ENCODE data around the gene PPP6C.
"Not testable (repeated sequence)": the region's sequence is repeated elsewhere in the genome, so short reads cannot be mapped to it uniquely, and the experiment has no call there.

PPP6C gene

GRCh38 chr9:125202846-125203618 is 13.4 kb upstream of the PPP6C start:
- in situ Hi-C loops (cut with HindIII; ENCODE audit: low pct_unique_long_range_greater_than_20kb, low sequenced_read_pairs) = no loop called here
- TF ChIP-seq JUND (IDR thresholded peaks at IDR 0.05; ENCODE audit: low read depth) = no peak
- no peak for DNase-seq (ENCODE audit: low read depth in 1 of 2, low spot score in 1 of 2)

GRCh38 chr9:125200216-125201047 is 10.8 kb upstream of the PPP6C start, which contains the start of gene RABEPK:
Gene RABEPK, plus strand, starts transcription at chr9:125200542. Its CDS starts 2,472 bp downstream, at chr9:125203014.
- in situ Hi-C loops (cut with HindIII; ENCODE audit: low pct_unique_long_range_greater_than_20kb, low sequenced_read_pairs) = no loop called here
- no peak for TF ChIP-seq JUND (IDR thresholded peaks at IDR 0.05; ENCODE audit: low read depth)

GRCh38 chr9:125195591-125195990 is 6.0 kb upstream of the PPP6C start:
- DNase-seq (ENCODE audit: low read depth in 1 of 2, low spot score in 1 of 2); in situ Hi-C loops (cut with HindIII; ENCODE audit: low pct_unique_long_range_greater_than_20kb, low sequenced_read_pairs): not testable (repeated sequence)

More at GRCh38 chr9:125200216-125201047, 10.8 kb upstream of the PPP6C start, which contains the start of gene RABEPK:
- DNase-seq (ENCODE audit: low read depth in 1 of 2, low spot score in 1 of 2) = peak; percentile 82 to 96

GRCh38 chr9:125194466-125194865 is 4.9 kb upstream of the PPP6C start:
- DNase-seq (ENCODE audit: low read depth in 1 of 2, low spot score in 1 of 2); in situ Hi-C loops (cut with HindIII; ENCODE audit: low pct_unique_long_range_greater_than_20kb, low sequenced_read_pairs): not testable (repeated sequence)

GRCh38 chr9:125190361-125190801 is 778 bp upstream of the PPP6C start:
- DNase-seq (ENCODE audit: low read depth in 1 of 2, low spot score in 1 of 2) = peak in 1 of 2 experiments; percentile 34
- no peak for TF ChIP-seq JUND (IDR thresholded peaks at IDR 0.05; ENCODE audit: low read depth)
- in situ Hi-C loops (cut with HindIII; ENCODE audit: low pct_unique_long_range_greater_than_20kb, low sequenced_read_pairs) = no loop called here

- no peak for TF ChIP-seq JUND (IDR thresholded peaks at IDR 0.05; ENCODE audit: low read depth)
- in situ Hi-C loops (cut with HindIII; ENCODE audit: low pct_unique_long_range_greater_than_20kb, low sequenced_read_pairs) = no loop called here
- peak in 1 of 2 experiments; percentile 22 for DNase-seq (ENCODE audit: low read depth in 1 of 2, low spot score in 1 of 2)
These were observed 617 bp downstream of the PPP6C start for GRCh38 chr9:125189011-125189360.

- no peak for TF ChIP-seq JUND (IDR thresholded peaks at IDR 0.05; ENCODE audit: low read depth)
- no peak for DNase-seq (ENCODE audit: low read depth in 1 of 2, low spot score in 1 of 2)
- in situ Hi-C loops (cut with HindIII; ENCODE audit: low pct_unique_long_range_greater_than_20kb, low sequenced_read_pairs) = no loop called here
These were observed 6.0 kb downstream of the PPP6C start for GRCh38 chr9:125183561-125183960.

GRCh38 chr9:125183054-125183453 is 6.5 kb downstream of the PPP6C start:
- TF ChIP-seq JUND (IDR thresholded peaks at IDR 0.05; ENCODE audit: low read depth) = no peak
- DNase-seq (ENCODE audit: low read depth in 1 of 2, low spot score in 1 of 2) = no peak
- in situ Hi-C loops (cut with HindIII; ENCODE audit: low pct_unique_long_range_greater_than_20kb, low sequenced_read_pairs) = no loop called here

GRCh38 chr9:125181756-125182155 is 7.8 kb downstream of the PPP6C start:
- in situ Hi-C loops (cut with HindIII; ENCODE audit: low pct_unique_long_range_greater_than_20kb, low sequenced_read_pairs); DNase-seq (ENCODE audit: low read depth in 1 of 2, low spot score in 1 of 2): not testable (repeated sequence)

GRCh38 chr9:125180876-125181275 is 8.7 kb downstream of the PPP6C start:
- no peak for TF ChIP-seq JUND (IDR thresholded peaks at IDR 0.05; ENCODE audit: low read depth)
- DNase-seq (ENCODE audit: low read depth in 1 of 2, low spot score in 1 of 2) = no peak
- in situ Hi-C loops (cut with HindIII; ENCODE audit: low pct_unique_long_range_greater_than_20kb, low sequenced_read_pairs) = no loop called here

GRCh38 chr9:125179776-125180175 is 9.8 kb downstream of the PPP6C start:
- in situ Hi-C loops (cut with HindIII; ENCODE audit: low pct_unique_long_range_greater_than_20kb, low sequenced_read_pairs); DNase-seq (ENCODE audit: low read depth in 1 of 2, low spot score in 1 of 2): not testable (repeated sequence)

GRCh38 chr9:125177888-125178287 is 11.7 kb downstream of the PPP6C start:
- no peak for TF ChIP-seq JUND (IDR thresholded peaks at IDR 0.05; ENCODE audit: low read depth)
- in situ Hi-C loops (cut with HindIII; ENCODE audit: low pct_unique_long_range_greater_than_20kb, low sequenced_read_pairs) = no loop called here
- no peak for DNase-seq (ENCODE audit: low read depth in 1 of 2, low spot score in 1 of 2)

GRCh38 chr9:125176636-125177035 is 13.0 kb downstream of the PPP6C start:
- in situ Hi-C loops (cut with HindIII; ENCODE audit: low pct_unique_long_range_greater_than_20kb, low sequenced_read_pairs) = no loop called here
- no peak for DNase-seq (ENCODE audit: low read depth in 1 of 2, low spot score in 1 of 2)
- no peak for TF ChIP-seq JUND (IDR thresholded peaks at IDR 0.05; ENCODE audit: low read depth)

Data from T47D (cell line).